Mesenchymal stem cell (in vitro differentiated cells and primary cell): ENCODE results near the gene ZFP36.

Experiments used
- DNase-seq: peaks from one replicate; pipeline ENCODE4 v3.0.0-alpha.2; 2013
- H2AFZ ChIP-seq: one replicate; pipeline ENCODE4 v1.6.1; 2013; ENCODE audit warnings: low read depth, mild to moderate bottlenecking, control low read depth, inconsistent platforms, low read length, moderate library complexity
- H2AK5ac ChIP-seq: 2 replicates; pipeline ENCODE4 v1.6.1; 2013; ENCODE audit warnings: low read length, moderate library complexity, mild to moderate bottlenecking, inconsistent platforms; ENCODE audit not compliant: severe bottlenecking
- H2BK120ac ChIP-seq: one replicate; pipeline ENCODE4 v1.6.1; 2013; ENCODE audit warnings: low read depth, mild to moderate bottlenecking, inconsistent platforms, low read length, moderate library complexity
- H2BK12ac ChIP-seq, 2 experiments: one replicate each; pipeline ENCODE4 v1.6.1; 2013; ENCODE audit warnings: inconsistent platforms in 2 of 2, low read length in 2 of 2, mild to moderate bottlenecking in 2 of 2, moderate library complexity in 2 of 2, control low read depth in 1 of 2
- H2BK15ac ChIP-seq: one replicate; pipeline ENCODE4 v1.6.1; 2013; ENCODE audit warnings: mild to moderate bottlenecking, low read depth, inconsistent platforms; ENCODE audit not compliant: poor library complexity, severe bottlenecking
- H2BK5ac ChIP-seq: 2 replicates; pipeline ENCODE4 v1.6.1; 2013; ENCODE audit warnings: low read depth, mild to moderate bottlenecking, low read length, control low read depth, inconsistent platforms; ENCODE audit not compliant: poor library complexity, severe bottlenecking
- H3K14ac ChIP-seq, 2 experiments: one replicate each; pipeline ENCODE4 v1.6.1; 2013; ENCODE audit warnings: inconsistent platforms in 2 of 2, low read length in 2 of 2, control low read depth in 1 of 2, mild to moderate bottlenecking in 1 of 2, moderate library complexity in 1 of 2
- H3K18ac ChIP-seq, 2 experiments: one replicate each; pipeline ENCODE4 v1.6.1; 2013; ENCODE audit warnings: inconsistent platforms in 2 of 2, low read length in 2 of 2, control low read depth in 1 of 2, low read depth in 1 of 2, mild to moderate bottlenecking in 1 of 2
- H3K23ac ChIP-seq, 2 experiments: one replicate each; pipeline ENCODE4 v1.6.1; 2013; ENCODE audit warnings: inconsistent platforms in 2 of 2, low read length in 2 of 2, mild to moderate bottlenecking in 2 of 2, moderate library complexity in 2 of 2, control low read depth in 1 of 2
- H3K27ac ChIP-seq: 2 replicates; pipeline ENCODE4 v1.5.1; 2013; ENCODE audit warnings: mild to moderate bottlenecking, moderate library complexity, low read length, control low read depth, inconsistent platforms; ENCODE audit not compliant: poor library complexity, severe bottlenecking
- H3K27me3 ChIP-seq, 2 experiments: 2 replicates each; pipeline versions ENCODE4 v1.6.1 to v1.7.0; 2013; ENCODE audit warnings: low read length in 2 of 2, mild to moderate bottlenecking in 2 of 2, moderate library complexity in 2 of 2, control low read depth in 1 of 2, inconsistent platforms in 1 of 2; ENCODE audit not compliant: control insufficient read depth in 1 of 2, insufficient read depth in 1 of 2
- H3K36me3 ChIP-seq, 2 experiments: 2 replicates each; pipeline versions ENCODE4 v1.6.1 to v1.7.0; 2013; ENCODE audit warnings: low read length in 2 of 2, control low read depth in 1 of 2, inconsistent platforms in 1 of 2, low read depth in 1 of 2, mild to moderate bottlenecking in 1 of 2; ENCODE audit not compliant: insufficient read depth in 2 of 2, control insufficient read depth in 1 of 2
- H3K4ac ChIP-seq, 2 experiments: one replicate each; pipeline ENCODE4 v1.6.1; 2013; ENCODE audit warnings: inconsistent platforms in 2 of 2, low read length in 2 of 2, mild to moderate bottlenecking in 2 of 2, moderate library complexity in 2 of 2, control low read depth in 1 of 2, low read depth in 1 of 2
- H3K4me1 ChIP-seq: 2 replicates; pipeline ENCODE4 v1.6.1; 2013; ENCODE audit warnings: low read depth, low read length, control low read depth; ENCODE audit not compliant: control insufficient read depth, insufficient read depth
- H3K4me2 ChIP-seq: 2 replicates; pipeline ENCODE4 v1.6.1; 2013; ENCODE audit warnings: low read length, mild to moderate bottlenecking, inconsistent platforms; ENCODE audit not compliant: poor library complexity, severe bottlenecking
- H3K4me3 ChIP-seq, 2 experiments: 2 replicates each; pipeline versions ENCODE4 v1.5.1 to v1.7.0; 2013; ENCODE audit warnings: low read length in 2 of 2, mild to moderate bottlenecking in 2 of 2, control low read depth in 1 of 2, low read depth in 1 of 2; ENCODE audit not compliant: insufficient read depth in 1 of 2
- H3K79me1 ChIP-seq: replicated peaks from 2 replicates; pipeline ENCODE4 v1.6.1; 2013; ENCODE audit warnings: mild to moderate bottlenecking, control low read depth, low read length, inconsistent platforms; ENCODE audit not compliant: poor library complexity, severe bottlenecking
- H3K9ac ChIP-seq: 2 replicates; pipeline ENCODE4 v1.7.0; 2013; ENCODE audit warnings: mild to moderate bottlenecking, low read length, moderate library complexity
- H3K9me3 ChIP-seq: 2 replicates; pipeline ENCODE4 v1.7.0; 2013; ENCODE audit warnings: mild to moderate bottlenecking, low read length; ENCODE audit not compliant: control insufficient read depth
- H4K8ac ChIP-seq: one replicate; pipeline ENCODE4 v1.6.1; 2013; ENCODE audit warnings: inconsistent platforms, mild to moderate bottlenecking, low read length, moderate library complexity
- H4K91ac ChIP-seq: one replicate; pipeline ENCODE4 v1.6.1; 2013; ENCODE audit warnings: mild to moderate bottlenecking, low read length, inconsistent platforms
- WGBS: methylation state at CpG from one replicate; pipeline ENCODE4 v1.1.7; 2013; ENCODE audit warnings: mixed read lengths; 5-methylcytosine and 5-hydroxymethylcytosine counted together

ZFP36 gene

GRCh38 chr19:39409208-39410016, 2.8 kb downstream of the ZFP36 start:
- peak overlapping the region in 1 of 2 experiments; percentile 86 for H2BK12ac ChIP-seq
- peak overlapping the region; percentile 61 to 95 for H3K4me3 ChIP-seq
- peak overlapping the region; percentile 86 for H2BK120ac ChIP-seq
- H3K4me2 ChIP-seq = peak overlapping the region; percentile 81
- H3K27me3 ChIP-seq = no peaks in the 10 kb centered on the region
- H3K9ac ChIP-seq = peak overlapping the region; percentile 98
- under 1% methylated on average over 32 of the region's 52 CpGs for WGBS
- peak overlapping the region; percentile 96 for H4K8ac ChIP-seq
- peak; percentile 90 for DNase-seq
- peaks cover 13 to 15% of the 10 kb centered on the region in 2 experiments for H3K36me3 ChIP-seq
- H2BK15ac ChIP-seq = no peak overlapping the region
- H4K91ac ChIP-seq = peak overlapping the region; percentile 92
- H2AFZ ChIP-seq = no peak overlapping the region
- H3K18ac ChIP-seq = peak overlapping the region; percentile 77 to 90
- peak overlapping the region; percentile 78 for H3K27ac ChIP-seq
- H3K4ac ChIP-seq = peak overlapping the region; percentile 76 to 93
- no peak overlapping the region for H3K14ac ChIP-seq
- peaks cover 30% of the 10 kb centered on the region for H3K4me1 ChIP-seq
- peak overlapping the region; percentile 27 for H2AK5ac ChIP-seq
- no peak overlapping the region for H3K23ac ChIP-seq
- H3K9me3 ChIP-seq = no peaks in the 10 kb centered on the region
- no peaks in the 10 kb centered on the region for H3K79me1 ChIP-seq
- peak overlapping the region; percentile 97 for H2BK5ac ChIP-seq

DNA sequence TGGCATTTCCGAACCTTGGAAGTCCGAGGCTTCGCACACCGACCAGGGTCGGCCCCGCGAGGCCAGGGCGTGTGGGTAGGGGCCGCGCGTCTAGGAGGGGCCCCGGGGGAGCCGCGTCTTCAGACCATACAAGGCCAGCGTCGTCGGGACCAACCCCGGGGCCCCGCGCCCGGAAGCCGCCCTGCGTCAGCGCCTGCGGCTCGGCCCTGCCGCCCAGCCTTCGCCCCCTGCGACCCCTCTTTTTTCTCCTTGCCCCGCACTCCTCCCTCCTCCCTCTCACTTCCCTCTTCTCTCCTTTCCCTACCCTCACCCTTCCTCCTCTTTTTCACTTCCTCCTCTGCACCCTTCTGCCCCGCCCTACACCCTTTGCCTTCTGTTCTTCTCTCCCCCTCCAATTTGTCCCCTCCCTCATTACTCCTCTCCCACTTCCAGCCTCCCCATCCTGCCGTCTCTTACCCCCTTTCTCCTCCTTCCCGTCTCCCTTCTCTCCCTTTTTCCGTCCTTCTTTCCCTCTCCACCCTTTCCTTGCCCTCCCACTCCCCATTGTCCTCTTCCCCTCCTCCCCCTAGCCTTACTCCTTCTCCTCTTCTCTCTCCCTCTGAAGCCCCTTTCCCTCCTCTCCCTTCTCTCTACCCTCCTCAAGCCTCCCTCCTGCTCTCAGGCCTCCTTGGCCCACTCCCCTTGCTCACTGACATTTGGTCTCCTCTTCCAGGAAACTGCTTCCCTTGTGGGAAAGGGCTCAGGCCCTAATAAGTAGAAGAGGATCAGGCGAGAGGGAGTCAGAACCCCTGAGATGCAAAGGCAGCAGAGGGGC, 3.6 kb downstream of the ZFP36 start:
- peak overlapping the region; percentile 76 to 86 for H2BK12ac ChIP-seq
- 4% methylated on average over 35 of the region's 35 CpGs for WGBS
- peak overlapping the region; percentile 90 for H2AK5ac ChIP-seq

GRCh38 chr19:39410831-39411080, 4.1 kb downstream of the ZFP36 start:
- H2AFZ ChIP-seq = no peak overlapping the region
- no peak overlapping the region for H3K4me2 ChIP-seq
- H3K23ac ChIP-seq = no peak overlapping the region
- H3K36me3 ChIP-seq = peaks cover 15 to 20% of the 10 kb centered on the region in 2 experiments
- peak overlapping the region in 1 of 2 experiments; percentile 23 for H2BK12ac ChIP-seq
- H3K27ac ChIP-seq = no peak overlapping the region
- peak overlapping the region; percentile 61 for H4K8ac ChIP-seq
- H3K4me1 ChIP-seq = peaks cover 42% of the 10 kb centered on the region
- DNase-seq = no peak
- H2BK15ac ChIP-seq = peak overlapping the region; percentile 95
- H3K9me3 ChIP-seq = no peaks in the 10 kb centered on the region
- peak overlapping the region in 1 of 2 experiments; percentile 76 for H3K4me3 ChIP-seq
- peak overlapping the region; percentile 98 for H3K9ac ChIP-seq
- peak overlapping the region in 1 of 2 experiments; percentile 14 for H3K4ac ChIP-seq
- no peaks in the 10 kb centered on the region for H3K27me3 ChIP-seq
- peak overlapping the region in 1 of 2 experiments; percentile 86 for H3K18ac ChIP-seq
- H2BK5ac ChIP-seq = no peak overlapping the region
- 80% methylated on average over 1 of the region's 1 CpG for WGBS
- H2AK5ac ChIP-seq = peak overlapping the region; percentile 64
- no peak overlapping the region for H3K14ac ChIP-seq
- no peak overlapping the region for H4K91ac ChIP-seq
- H3K79me1 ChIP-seq = no peaks in the 10 kb centered on the region
- peak overlapping the region; percentile 56 for H2BK120ac ChIP-seq

More for the DNA sequence above, 3.6 kb downstream of the ZFP36 start:
- Histone ChIP-seq H3K9me3 (no peaks in the 10 kb centered on the region), H3K23ac (peak overlapping the region in 1 of 2 experiments; percentile 28), H3K79me1 (no peaks in the 10 kb centered on the region), H3K4me3 (peak overlapping the region; percentile 61 to 76), H2BK120ac (peak overlapping the region; percentile 86), H3K27me3 (no peaks in the 10 kb centered on the region), H3K18ac (peak overlapping the region; percentile 80 to 86), H2BK5ac (peak overlapping the region; percentile 97), H3K27ac (peak overlapping the region; percentile 78), H3K4me2 (peak overlapping the region; percentile 81), H4K8ac (peak overlapping the region; percentile 88), H4K91ac (peak overlapping the region; percentile 76), H2AFZ (no peak overlapping the region), H3K4me1 (peaks cover 36% of the 10 kb centered on the region), H2BK15ac (peak overlapping the region; percentile 29), H3K14ac (peak overlapping the region in 1 of 2 experiments; percentile 53), H3K36me3 (peaks cover 15 to 16% of the 10 kb centered on the region in 2 experiments), H3K4ac (peak overlapping the region; percentile 76 to 81), H3K9ac (peak overlapping the region; percentile 98)
- peak; percentile 84 for DNase-seq
